Activated CD4-positive, alpha-beta T cell treated with anti-CD3 and anti-CD28 coated beads, Interleukin-2, Interleukin-4, amounts not matched to agents 100 ng/mL and 50 ng/mL, durations not matched to agents 16 hours and 8 hours (primary cell): ENCODE results near the gene MAP3K10.
"Not testable (repeated sequence)": the region's sequence is repeated elsewhere in the genome, so short reads cannot be mapped to it uniquely, and the experiment has no call there.

ENCODE experiments used
- DNase-seq: peaks from one replicate; pipeline ENCODE4 v3.0.0-alpha.2; 2020; ENCODE audit warnings: low spot score

The MAP3K10 gene

GRCh38 chr19:40190891-40191835 lies at the start of gene MAP3K10:
MAP3K10 (plus strand) TSS chr19:40191426; CDS start chr19:40192032, 606 bp downstream.
- DNase-seq: peak; percentile 80

GRCh38 chr19:40141551-40141950 lies 49.7 kb upstream of the MAP3K10 start:
- no peak for DNase-seq

DNA sequence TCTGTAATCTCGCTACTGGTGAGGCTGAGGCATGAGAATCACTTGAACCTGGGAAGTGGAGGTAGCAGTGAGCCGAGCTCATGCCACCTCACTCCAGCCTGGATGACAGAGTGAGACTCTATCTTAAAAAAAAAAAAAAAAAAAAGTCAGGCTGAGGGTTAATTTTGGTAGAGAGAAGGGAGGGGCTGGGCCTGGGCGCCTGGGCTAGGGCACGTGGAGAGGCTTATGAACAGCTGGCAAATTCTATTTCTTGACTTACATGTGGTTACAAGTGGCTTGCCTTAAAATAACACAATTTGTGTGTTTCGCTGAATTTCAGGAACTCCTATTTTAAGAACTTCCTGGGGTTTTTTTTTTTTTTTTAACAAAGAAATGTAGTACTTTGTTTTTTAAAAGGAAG lies 47.6 kb upstream of the MAP3K10 start:
- DNase-seq: peak; percentile 39

DNA sequence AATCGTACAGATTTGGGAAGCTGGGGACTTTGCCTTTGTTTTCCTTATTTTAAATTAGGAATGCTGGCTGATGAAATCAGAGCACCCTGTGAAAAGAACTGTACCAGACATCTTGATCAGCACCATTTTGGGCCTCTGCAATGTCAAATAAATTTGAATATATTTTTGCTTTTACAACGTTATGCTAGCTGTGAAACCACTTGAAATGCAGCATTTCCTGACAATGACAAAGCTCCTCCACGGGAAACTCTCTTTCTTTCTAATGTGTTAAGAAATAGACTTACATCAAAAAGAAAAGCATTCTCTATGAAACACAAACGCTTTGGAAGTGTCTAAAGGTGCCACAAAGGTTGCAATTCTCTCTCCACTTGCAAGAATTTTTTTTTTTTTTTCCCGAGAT lies 47.1 kb upstream of the MAP3K10 start:
- DNase-seq: peak; percentile 59

GRCh38 chr19:40144947-40145748 lies 46.1 kb upstream of the MAP3K10 start:
- DNase-seq: peak; percentile 22

DNA sequence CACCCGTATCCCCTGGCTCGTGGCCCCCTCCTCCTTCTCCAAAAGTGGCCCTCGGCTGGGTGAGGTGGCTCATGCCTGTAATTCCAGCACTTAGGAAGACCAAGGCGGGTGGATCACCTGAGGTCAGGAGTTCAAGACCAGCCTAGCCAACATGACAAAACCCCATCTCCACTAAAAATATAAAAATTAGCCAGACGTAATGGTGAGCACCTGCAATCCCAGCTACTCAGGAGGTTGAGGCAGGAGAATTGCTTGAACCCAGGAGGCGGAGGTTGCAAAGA lies 45.5 kb upstream of the MAP3K10 start:
- DNase-seq: not testable (repeated sequence)

GRCh38 chr19:40147338-40147692 lies 43.9 kb upstream of the MAP3K10 start:
- no peak for DNase-seq

GRCh38 chr19:40147693-40148347 lies 43.4 kb upstream of the MAP3K10 start:
- peak; percentile 39 for DNase-seq

DNA sequence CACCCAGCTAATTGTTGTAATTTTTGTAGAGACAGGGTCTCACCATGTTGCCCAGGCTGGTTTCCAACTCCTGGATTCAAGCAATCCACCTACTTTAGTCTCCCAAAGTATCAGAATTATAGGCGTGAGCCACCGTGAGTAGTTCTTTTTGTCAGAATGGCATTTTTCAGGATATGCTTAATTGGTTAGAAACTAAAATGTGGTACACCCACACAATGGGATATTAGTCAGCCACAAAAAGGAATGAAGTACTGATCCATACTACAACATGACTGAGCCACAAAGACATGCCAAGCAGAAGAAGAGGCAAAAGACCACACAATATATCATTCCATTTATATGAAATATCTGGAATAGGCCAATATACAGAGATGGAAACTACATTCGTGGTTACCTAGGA lies 41.7 kb upstream of the MAP3K10 start:
- no peak for DNase-seq

- DNase-seq: no peak
Measured at GRCh38 chr19:40150170-40150569, 41.1 kb upstream of the MAP3K10 start.

DNA sequence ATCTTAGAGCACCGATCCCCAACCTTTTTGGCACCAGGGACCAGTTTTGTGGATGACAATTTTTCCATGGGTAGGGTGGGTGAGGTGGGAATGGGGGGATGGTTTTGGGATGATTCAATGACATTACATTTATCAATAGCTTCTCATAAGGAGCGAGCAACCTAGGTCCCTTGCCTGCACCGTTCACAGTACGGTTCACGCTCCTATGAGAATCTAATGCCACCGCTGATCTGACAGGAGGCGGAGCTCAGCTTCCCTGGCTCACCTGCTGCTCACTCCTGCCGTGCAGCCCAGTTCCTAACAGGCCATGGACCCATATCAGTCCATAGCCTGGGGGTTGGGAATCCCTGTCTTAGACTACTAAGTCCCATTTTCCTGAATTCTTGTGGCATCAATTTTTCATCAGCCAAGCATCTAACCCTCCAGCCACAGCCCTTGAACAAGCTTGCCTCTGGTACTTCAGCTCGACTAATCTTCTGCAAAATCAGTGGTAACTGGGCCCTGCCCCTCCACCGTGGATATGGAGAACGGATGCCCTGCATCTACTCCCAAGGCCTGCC lies 37.0 kb upstream of the MAP3K10 start:
- no peak for DNase-seq

DNA sequence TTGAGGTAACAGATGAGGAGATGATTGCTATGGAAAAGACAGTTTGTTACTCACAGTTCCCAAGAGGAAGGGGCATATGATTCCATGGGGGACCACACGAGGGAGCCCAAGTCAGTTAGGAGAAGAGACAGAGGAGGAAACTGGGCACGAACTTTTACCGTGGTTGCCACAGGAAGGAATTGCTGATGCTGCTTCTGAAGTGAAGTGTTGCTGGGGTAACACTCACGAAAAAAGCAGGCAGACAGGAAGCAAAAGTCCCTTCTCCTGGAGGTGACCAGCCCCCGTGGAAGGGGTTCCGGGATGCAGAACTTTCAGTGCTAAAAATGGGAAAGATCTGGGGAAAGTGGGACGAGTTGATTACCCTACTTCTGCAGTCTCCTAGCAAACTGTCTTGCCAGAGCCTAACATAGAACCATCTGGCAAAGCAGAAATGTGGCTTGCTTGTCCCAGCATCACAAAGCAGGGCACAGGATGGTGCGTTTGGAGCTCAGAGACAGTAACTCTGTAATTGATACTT lies 35.4 kb upstream of the MAP3K10 start:
- peak; percentile 16 for DNase-seq

- no peak for DNase-seq
Measured at GRCh38 chr19:40157059-40157458, 34.2 kb upstream of the MAP3K10 start.

DNA sequence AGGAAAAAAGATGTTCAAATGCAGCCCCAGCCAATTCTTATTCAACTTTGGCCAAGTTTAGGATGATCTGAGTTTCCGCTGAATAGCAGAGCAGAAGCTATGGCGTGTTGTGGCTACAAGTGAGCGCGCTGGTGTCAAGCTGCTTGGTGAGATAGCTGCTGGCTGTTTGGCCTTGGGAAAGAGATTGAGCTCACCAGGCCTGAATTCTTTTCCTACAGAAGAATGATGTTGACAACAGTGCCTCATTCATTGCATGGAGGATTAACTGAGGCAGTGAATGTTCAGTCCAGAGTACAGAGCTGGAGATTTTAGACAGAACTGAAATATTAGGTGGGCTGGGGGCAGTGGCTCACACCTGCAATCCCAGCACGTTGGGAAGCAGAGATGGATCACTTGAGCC lies 31.5 kb upstream of the MAP3K10 start:
- no peak for DNase-seq

DNA sequence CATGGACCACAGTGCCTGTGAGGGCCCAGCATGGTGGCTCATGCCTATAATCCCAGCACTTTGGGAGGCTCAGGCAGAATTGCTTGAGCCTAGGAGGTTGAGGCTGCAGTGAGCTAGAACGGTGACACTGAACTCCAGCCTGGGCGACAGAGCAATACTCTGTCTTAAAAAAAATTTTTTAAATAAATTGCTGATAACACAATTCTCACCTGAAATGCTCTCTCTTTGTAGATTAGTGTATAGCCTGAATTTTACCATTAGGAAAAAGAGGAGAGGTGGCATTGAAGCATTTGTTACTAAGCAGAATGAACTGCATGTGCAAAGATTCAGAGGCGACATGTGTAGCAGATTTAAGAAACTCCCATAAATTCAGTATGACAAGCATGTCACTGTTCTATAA lies 29.1 kb upstream of the MAP3K10 start:
- no peak for DNase-seq

- no peak for DNase-seq
Measured at GRCh38 chr19:40163541-40164129, 27.6 kb upstream of the MAP3K10 start.

- DNase-seq: peak; percentile 57
Measured at GRCh38 chr19:40165362-40165937, 25.8 kb upstream of the MAP3K10 start.

DNA sequence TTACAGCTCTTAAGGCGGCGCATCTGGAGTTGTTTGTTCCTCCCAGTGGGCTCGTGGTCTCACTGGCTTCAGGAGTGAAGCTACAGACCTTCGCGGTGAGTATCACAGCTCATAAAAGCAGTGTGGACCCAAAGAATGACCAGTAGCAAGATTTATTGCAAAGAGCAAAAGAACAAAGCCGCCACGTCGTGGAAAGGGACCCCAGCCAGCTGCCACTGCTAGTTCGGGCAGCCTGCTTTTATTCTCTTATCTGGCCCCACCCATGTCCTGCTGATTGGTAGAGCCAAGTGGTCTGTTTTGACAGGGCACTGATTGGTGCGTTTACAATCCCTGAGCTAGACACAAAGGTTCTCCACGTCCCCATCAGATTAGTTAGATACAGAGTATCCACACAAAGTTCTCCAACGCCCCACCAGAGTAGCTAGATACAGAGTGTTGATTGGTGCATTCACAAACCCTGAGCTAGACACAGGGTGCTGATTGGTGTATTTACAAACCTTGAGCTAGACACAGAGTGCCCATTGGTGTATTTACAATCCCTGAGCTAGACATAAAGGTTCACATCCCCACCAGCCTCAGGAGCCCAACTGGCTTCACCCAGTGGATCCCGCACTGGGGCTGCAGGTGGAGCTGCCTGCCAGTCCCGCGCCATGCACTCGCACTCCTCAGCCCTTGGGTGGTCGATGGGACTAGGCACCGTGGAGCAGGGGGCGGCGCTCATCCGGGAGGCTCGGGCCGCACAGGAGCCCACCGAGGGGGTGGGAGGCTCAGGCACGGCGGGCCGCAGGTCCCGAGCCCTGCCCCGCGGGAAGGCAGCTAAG lies 21.5 kb upstream of the MAP3K10 start:
- DNase-seq: not testable (repeated sequence)

DNA sequence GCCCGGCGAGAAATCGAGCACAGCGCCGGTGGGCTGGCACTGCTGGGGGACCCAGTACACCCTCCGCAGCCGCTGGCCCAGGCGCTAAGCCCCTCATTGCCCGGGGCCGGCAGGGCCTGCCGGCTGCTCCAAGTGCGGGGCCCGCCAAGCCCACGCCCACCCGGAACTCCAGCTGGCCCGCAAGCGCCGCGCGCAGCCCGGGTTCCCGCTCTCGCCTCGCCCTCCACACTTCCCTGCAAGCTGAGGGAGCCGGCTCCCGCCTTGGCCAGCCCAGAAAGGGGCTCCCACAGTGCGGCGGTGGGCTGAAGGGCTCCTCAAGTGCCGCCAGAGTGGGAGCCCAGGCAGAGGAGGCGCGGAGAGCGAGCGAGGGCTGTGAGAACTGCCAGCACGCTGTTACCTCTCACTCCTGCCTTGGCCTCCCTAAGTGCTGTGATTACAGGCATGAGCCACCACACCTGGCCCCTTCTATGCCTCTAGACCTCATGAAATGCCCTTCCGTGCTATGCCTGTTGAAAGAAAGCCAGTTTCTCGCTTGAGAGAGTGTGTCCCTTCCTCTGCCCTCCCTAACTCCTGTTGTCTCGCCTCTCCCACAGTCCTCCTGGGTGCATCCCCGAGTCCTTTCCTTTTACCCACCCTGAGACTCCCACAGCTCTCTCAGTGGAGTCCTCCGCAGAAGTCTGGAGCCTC lies 20.8 kb upstream of the MAP3K10 start:
- DNase-seq: not testable (repeated sequence)

DNA sequence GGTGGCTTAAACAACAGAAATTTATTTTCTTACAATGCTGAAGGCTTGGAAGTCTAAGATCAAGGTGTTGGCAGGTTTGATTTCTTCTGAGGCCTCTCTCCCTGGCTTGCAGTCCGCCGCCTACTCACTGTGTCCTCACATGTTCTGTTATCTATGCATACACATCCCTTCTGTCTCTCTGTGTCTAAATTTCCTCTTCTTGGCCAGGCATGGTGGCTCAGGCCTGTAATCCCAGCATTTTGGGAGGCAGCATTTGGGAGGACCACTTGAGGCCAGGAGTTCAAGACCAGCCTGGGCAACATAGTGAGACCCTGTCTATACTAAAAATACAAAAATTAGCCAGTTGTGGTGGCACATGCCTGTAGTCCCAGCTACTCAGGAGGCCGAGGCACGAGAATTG lies 19.9 kb upstream of the MAP3K10 start:
- not testable (repeated sequence) for DNase-seq
